Renal pelvis (tissue), 12 donors: ENCODE results near the gene TRIM31. TPM values are rescaled to one million over a fixed set of nuclear protein-coding genes. Genes with fewer than 3 reads are reported as not detected.

Experiments used
- DNase-seq: peaks from one replicate; pipeline ENCODE4 v3.0.0-alpha.2; 2013
- long read RNA-seq, 16 experiments: transcript quantifications; one replicate each; lab custom pipeline, GENCODE V29; 2026
- polyA plus RNA-seq, 3 donors: library from polyadenylated mRNA; unstranded; fragments of 120-200 nt; gene quantifications; one replicate each; pipeline ENCODE4 v1.2.1, GENCODE V29; 2013; ENCODE audit not compliant: insufficient read length in 3 of 3

TRIM31 gene
- polyA plus RNA-seq, result not detected
- long read RNA-seq, donor 1, result 0 reads
- long read RNA-seq, donor 2, result 0 reads
- long read RNA-seq, donor 3, result 0 reads
- long read RNA-seq, donor 4, result 0 reads
- long read RNA-seq, donor 5, result 0 reads
- long read RNA-seq, donor 6, result 0 reads
- long read RNA-seq, donor 7, result 0 reads
- long read RNA-seq, donor 8, result 0 reads
- long read RNA-seq, donor 9, result 0 reads
- long read RNA-seq, donor 10, result 0 reads
- long read RNA-seq, donor 11, result 0 reads
- long read RNA-seq, donor 12, result 0 reads
- long read RNA-seq, donor 13, result 0 reads
- long read RNA-seq, donor 14, result 0 reads
- long read RNA-seq, donor 15, transcript TRIM31-210 (9 exons, 2,043 nt), result major isoform, 8 of 10 reads
- long read RNA-seq, donor 15, partial matches to known transcripts, result 0 of 10 reads
- long read RNA-seq, donor 15, other reads (novel, unspliced or antisense), result 0 of 10 reads
- long read RNA-seq, donor 16, result 0 reads

DNA sequence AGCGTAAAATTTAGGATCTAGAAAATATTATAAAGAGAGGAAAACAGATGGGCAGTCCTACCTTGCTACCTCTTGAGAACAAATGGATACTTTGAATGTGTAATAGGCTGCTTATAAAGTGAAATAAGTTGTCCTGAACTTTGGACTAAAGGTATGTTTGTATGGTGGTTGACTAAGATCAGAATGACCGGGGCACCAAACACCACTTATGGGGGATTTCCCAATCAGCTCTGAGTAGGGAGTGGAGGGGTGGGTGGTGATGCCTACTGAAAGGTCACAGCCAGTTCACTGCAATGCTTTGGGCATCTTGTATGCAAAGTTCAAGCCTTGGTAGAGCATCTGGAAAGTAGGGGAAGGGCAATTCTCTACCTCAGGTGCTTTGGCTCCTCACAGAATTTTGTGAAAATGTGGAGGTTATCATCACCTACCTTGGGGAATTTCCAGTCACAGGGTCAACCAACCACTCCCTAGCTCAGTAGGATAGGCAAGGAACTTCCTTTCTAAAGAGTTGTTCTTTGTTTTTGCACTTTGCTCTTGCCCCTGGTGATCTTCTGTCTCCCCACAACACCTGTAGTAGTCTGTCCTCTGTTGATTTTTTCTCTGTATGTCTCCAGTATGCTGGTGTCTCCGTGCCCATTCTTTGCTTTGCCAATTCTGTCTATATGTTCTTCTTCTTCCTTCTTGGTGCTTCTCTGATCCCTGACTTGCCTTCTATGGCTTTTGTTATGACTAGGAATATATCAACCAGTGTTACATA is at the start of gene TRIM31:
Gene TRIM31 (minus strand): TSS at position 88 of the 757 bp plus-strand sequence. CDS start 285 bp downstream, outside the sequence.
- DNase-seq, result no peak

- DNase-seq, result no peak
Observed at GRCh38 chr6:30162265-30163089, 49.6 kb upstream of the TRIM31 start.

- no peak for DNase-seq
Observed at GRCh38 chr6:30160785-30161531, 48.1 kb upstream of the TRIM31 start, which contains the start of gene TRIM10. Gene TRIM10, minus strand, starts transcription at chr6:30161211. Its CDS starts 353 bp downstream, at chr6:30160858.

GRCh38 chr6:30160008-30160784 is 47.3 kb upstream of the TRIM31 start:
- DNase-seq, result no peak

GRCh38 chr6:30158475-30159040 is 45.7 kb upstream of the TRIM31 start:
- no peak for DNase-seq

DNA sequence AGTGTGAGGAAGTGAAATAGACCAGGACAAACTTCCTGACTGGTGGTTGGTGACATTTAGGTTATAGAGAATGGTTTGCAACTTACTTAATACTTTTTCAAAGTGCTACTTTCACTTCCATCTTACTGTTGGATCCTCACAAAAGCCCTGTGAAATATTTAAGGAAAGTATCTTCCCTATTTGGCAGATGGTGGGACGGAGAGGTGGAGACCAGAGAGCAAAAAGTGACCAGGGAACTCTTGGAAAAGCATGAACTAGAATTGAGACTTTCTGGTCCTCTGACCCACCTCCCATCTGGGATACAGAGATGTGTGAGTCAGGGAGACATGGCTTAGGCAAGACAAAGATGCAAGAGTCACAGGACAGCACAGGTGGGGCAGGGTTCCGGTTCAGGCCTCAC is 45.1 kb upstream of the TRIM31 start:
- DNase-seq, result no peak

DNA sequence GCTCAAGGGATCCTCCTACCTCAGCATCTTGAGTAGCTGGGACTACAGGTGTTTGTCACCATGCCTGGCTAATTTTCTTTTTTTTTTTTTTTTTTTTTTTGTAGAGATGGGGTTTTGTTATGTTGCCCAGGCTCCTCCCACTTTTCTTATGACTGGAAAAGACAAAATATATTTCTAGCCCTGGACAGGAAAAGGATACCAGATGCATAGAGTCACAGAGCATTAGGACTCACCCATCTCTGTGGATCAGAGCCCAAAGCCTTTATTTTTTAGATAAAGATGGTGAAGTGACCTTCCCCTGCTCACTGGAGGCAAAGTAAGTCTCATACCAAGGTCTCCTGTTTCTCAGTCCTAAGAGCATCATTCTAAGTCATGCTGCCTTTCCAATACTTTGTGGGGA is 44.7 kb upstream of the TRIM31 start:
- DNase-seq, result no peak

GRCh38 chr6:30156774-30157173 is 43.9 kb upstream of the TRIM31 start:
- DNase-seq, result no peak

DNA sequence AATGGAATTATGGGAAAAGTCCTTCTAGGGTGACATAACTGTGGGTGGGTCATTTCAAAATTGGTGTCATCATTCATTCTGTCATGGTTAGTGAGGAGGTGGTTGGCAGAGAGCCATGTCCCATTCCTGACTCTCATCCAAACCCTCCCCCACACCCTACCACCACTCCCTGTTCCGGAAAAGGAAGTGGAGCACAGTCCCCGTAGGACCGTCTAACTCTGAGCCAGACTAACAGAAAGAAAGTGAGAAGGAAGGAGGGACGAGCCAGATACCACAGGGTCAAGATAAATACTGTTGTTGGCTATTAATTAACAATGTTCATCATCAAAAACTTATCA is 43.3 kb upstream of the TRIM31 start:
- peak; percentile 24 for DNase-seq

DNA sequence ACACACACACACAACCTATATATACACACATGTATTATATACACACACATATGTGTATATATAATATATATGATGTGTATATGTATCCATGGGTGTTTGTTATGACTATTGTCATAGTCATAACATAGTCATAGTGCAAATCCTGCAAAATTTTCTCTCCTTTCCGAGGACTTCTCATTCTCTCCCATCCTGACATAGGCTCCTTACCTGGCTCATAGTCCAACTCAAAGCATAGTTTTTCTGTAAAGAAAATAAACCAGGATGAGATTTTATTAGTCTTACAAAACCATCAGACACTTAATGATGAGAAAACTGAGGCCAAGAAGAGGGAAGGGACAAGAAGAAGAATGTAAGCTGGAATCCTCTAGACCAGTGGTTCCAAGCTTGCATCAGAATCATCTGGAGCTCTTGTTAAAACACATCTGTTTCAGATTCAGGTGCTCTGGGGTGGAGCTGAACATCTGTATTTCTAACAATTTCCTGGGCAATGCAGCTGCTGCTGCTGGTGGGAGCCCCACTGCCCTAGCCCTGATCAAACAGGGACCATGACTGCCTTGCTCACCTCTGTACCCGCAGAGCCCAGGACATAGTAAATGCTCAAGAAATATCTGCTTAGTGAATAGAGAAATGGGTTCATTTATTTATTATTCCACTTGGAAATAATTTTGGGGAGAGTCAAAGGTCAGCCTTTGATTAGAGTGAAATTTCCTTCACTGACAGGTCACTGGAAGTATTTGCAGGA is 42.8 kb upstream of the TRIM31 start:
- no peak for DNase-seq

- DNase-seq, result peak; percentile 14
Observed at GRCh38 chr6:30154709-30155519, 42.0 kb upstream of the TRIM31 start.

DNA sequence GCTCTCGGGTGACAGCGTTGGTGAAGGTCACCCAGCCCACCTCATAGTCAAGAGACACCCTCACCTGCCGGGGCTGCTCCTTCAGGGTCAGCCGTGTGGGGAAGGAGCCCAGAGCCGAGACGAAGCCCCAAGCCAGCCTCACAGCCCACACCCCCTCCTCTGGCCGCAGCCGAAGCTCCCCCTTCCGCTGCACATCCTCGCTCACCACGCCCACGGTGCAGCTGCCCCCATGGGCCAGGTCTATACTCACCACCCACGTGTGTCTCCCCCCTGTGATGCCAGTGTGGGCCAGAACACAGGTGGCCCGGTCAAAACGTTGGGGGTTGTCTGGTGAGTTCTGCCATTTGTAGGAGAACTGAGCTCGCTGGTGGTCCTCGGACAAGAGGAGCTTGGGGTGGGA is 41.2 kb upstream of the TRIM31 start:
- no peak for DNase-seq

GRCh38 chr6:30152910-30153610 is 40.2 kb upstream of the TRIM31 start:
- DNase-seq, result no peak

- no peak for DNase-seq
Observed at GRCh38 chr6:30152016-30152673, 39.3 kb upstream of the TRIM31 start.

DNA sequence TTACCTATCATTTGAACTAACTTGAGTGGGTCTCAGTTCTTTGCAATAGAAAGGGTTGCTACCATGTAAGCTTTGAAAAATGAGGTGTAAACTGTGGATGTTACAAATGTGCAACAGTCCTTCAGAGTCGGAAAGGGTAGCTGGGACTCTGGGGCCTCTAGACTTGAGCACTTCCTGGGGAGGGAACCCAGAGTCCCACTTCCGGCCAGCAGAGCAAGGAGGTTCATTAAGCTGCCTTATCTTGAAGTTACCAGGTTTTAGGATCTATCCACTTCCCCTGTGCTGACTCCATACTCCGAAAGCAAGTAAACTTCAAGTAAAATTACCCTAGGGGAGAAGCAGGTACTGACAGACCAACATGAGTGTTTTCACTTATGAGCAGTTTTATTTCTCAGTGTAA is 38.7 kb upstream of the TRIM31 start:
- DNase-seq, result no peak

DNA sequence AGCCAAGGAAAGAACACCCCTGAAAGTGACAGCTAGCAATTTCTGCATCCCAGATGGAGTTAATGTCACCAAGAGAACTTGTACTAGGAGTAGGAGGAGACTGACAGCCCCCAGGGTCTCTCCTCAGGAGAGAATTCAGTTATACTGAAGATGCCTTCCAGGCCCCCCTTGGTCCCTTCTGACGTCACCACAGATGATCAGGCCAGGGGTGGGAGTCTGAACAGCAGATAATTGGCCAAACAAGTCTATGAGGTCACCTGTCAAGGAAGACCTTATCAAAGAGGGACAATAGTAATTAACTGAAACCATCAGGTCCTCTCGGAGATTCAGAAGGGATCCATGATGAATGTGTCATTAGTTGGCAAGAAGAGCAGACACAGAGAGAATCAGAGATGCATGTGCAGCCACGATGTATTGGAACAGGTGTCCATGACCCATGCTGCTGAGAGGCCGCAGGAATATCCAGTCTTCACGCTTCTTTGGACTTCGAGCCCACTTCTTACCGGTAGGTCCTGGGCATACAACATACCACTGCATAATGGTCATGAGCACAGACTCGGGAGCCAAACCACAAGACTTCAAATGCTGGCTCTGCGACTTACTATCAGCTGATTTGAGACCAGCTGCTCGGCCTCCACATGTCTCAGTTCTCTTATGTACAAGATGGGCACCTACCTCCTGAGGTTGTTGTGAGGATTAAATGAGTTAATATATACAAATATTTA is 37.9 kb upstream of the TRIM31 start:
- DNase-seq, result no peak
